GM18502 (cell line): ENCODE measurements around the gene MAP3K10.
"Not testable (repeated sequence)": the region's sequence is repeated elsewhere in the genome, so short reads cannot be mapped to it uniquely, and the experiment has no call there.

Source experiments
- ATAC-seq: cut with Tn5 transposase; IDR thresholded peaks from one replicate; pipeline ENCODE4 v1.9.1; 2021; ENCODE audit warnings: mild to moderate bottlenecking; ENCODE audit not compliant: unreplicated experiment, poor library complexity

MAP3K10 gene

GRCh38 chr19:40170303-40170989 lies 20.8 kb upstream of the MAP3K10 start:
- ATAC-seq = not testable (repeated sequence)

GRCh38 chr19:40171293-40171692 lies 19.9 kb upstream of the MAP3K10 start:
- not testable (repeated sequence) for ATAC-seq

DNA sequence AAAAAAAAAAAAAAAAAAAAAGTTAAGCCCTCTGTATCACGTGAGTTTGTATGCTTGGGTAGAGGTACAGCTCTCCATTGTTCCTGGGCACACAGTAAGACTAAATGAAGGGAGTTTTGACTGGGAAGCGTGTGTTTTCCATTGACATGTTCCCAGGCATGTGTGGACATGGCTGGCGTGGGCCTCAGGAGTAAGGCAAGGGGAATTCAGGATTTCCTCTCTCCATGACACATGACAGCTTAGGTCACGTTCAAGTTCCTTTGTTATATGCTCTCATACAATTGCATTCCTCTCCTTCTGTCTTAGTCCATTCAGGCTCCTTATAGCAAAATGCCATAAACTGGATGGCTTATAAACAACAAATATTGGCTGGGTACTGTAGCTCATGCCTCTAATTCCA lies 17.1 kb upstream of the MAP3K10 start:
- no peak for ATAC-seq

DNA sequence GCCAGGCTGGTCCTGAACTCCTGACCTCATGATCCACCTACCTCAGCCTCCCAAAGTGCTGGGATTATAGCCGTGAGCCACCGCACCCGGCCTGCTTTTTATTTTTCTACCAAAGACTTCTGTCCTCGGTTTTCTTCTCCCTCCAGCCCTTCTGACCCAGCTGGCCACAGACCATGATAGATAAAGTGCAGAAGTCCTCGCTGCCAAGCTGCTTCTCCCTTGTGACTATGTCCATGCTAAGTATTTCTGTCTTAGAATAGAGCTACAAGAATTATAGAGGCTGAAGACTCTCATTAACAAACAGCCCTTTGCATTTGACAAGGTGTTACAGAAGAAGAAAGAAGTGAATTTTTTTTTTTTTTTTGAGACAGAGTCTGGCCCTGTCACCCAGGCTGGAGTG lies 15.4 kb upstream of the MAP3K10 start:
- ATAC-seq = no peak

DNA sequence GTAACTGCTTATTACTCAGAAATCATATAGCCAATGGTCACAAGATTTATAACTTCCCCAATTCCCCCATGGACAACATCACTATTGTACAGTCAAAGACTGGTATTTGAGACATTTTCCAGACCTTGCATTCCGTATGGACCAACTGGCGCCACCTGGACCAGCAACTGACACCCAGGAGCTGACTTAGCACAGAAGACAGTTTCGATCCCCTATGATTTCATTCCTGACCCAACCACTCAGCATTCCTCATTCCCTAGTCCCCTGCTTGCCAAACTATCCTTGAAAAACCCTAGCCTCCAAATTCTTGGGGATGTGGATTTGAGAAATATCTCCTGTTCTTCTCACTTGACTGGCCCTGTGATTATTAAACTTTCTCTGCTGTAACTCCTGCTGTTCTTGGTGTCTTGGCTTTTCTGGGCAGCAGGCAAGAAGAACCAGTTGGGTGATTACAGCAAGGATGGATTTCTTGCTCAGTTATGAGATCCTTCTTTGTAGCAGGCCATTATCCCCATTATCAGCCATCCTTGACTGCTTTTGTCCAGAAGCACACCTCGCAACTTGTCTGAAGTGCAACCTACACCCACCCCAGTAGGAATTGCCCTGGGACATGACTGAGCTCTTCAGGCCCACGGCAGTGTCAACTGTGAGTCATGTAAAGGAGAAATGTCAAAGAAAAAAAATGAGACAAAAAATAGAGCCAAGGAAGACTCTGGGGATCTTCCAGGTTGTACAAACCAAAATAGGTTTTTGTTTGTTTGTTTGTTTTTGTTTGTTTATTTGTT lies 13.7 kb upstream of the MAP3K10 start:
- ATAC-seq = no peak

DNA sequence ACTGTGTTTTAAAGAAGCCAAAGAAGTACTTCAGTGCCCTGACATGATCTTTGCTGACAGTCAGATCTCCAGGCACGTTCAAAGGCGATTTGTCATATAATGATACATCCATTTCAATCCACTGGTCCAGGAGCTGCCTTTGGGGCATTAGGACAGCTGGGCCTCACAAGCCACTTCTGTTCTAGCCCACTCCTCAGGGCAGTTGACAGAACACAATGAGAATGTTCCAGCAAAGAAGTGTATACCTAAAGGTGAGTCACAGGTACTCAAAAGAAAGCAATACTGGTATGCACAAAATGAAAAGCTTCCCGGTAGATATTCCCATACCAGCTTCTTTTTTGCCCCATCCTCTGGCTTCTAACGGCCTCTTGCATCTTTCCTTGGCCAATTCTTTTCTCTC lies 12.5 kb upstream of the MAP3K10 start:
- no peak for ATAC-seq

GRCh38 chr19:40184273-40184672 lies 7.0 kb upstream of the MAP3K10 start:
- ATAC-seq = no peak

DNA sequence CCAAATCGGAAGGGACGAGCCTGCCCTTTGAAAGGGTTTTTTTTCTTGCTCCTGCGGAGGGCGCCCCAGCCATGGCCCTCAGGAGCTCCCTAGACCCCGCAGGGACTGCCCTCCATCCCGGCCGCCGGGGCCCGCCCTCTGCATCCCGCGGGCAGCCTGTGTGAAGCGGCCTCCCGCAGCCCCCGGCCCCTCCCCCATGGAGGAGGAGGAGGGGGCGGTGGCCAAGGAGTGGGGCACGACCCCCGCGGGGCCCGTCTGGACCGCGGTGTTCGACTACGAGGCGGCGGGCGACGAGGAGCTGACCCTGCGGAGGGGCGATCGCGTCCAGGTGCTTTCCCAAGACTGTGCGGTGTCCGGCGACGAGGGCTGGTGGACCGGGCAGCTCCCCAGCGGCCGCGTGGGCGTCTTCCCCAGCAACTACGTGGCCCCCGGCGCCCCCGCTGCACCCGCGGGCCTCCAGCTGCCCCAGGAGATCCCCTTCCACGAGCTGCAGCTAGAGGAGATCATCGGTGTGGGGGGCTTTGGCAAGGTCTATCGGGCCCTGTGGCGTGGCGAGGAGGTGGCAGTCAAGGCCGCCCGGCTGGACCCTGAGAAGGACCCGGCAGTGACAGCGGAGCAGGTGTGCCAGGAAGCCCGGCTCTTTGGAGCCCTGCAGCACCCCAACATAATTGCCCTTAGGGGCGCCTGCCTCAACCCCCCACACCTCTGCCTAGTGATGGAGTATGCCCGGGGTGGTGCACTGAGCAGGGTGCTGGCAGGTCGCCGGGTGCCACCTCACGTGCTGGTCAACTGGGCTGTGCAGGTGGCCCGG lies 815 bp downstream of the MAP3K10 start:
- no peak for ATAC-seq

DNA sequence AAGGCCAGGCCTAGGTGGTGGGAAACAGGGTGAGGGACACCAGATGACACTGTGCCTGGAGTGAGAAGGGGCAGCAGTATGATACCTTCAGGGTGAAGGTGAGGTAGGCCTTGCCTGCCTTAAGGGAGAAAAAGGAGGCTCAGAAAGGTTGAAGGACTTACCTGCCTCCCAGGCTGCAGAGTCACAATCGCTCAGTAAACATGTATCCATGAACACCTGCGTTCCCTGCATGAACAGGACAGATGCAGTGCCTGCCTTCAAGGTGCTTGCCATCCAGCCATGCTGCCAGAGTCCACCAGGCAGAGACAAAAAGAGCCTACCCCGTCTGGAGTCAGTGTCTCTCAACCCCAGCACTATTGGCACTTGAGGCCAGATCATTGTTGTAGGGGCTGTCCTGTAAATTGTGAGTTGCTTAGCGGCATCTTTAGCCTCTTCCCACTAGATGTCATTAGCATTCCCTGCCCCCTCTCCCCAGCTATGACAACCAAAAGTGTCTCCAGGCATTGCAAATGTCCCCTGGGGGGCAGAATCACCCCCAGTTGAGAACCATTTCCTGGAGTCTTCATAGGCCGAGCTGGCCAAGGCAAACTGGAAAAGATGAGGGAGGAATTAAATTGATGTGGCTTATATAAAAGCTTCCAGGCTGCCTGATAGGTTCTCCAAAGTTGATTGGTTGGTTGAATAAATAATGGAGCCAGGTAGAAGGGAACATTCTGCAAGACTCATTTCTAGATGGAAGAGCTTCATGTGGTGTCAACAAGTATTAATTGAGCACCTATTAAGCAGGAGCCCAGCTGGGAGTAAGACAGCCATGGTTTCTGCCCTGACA lies 1.7 kb downstream of the MAP3K10 start:
- ATAC-seq = no peak

- no peak for ATAC-seq
Observed at GRCh38 chr19:40193587-40193849, 2.3 kb downstream of the MAP3K10 start.

- no peak for ATAC-seq
Observed at GRCh38 chr19:40198272-40198990, 7.2 kb downstream of the MAP3K10 start.

DNA sequence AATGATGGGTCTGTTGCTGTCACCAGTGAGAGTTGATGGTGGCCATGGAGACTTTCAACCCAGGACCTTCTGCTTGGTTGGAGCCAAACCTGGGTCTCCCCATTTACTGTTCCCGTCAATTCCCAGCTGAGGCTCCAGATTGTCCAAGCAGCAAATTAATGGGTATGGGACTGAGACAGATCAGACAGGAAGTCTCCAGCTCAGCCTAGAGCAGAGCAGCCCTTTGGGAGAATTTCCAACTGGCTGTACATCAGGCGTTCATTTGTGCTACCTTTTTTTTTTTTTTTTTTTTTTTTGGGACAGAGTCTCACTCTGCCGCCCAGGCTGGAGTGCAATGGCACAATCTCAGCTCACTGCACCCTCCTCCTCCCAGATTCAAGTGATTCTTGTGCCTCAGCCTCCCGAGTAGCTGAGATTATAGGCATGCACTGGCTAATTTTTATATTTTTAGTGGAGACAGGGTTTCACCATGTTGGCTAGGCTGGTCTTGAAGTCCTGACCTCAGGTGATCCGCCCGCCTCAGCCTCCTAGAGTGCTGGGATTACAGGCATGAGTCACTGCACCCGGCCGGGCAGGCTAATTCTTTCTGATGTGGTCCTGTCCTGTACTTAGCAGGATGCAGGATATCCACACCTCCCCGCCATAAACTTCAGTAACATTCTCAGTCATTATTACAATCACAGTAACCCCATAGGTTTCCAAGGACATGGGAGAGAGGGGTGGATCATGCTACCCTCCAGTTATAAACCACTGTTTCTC lies 9.3 kb downstream of the MAP3K10 start:
- ATAC-seq = no peak

DNA sequence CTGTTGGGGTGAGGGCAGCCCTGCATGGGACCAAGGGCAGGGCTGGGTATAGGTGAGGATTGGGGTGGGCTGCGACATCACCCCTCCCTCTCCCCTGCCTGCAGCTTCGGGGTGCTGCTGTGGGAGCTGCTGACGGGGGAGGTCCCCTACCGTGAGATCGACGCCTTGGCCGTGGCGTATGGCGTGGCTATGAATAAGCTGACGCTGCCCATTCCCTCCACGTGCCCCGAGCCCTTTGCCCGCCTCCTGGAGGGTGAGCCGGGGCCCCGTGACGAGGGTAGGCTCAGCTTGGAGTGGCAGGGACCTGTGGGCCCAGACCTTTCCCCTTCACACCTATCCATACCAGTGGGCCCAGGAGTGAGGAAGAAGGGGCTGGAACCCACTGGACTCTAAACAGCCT lies 13.2 kb downstream of the MAP3K10 start:
- no peak for ATAC-seq

GRCh38 chr19:40205760-40206159 lies 14.5 kb downstream of the MAP3K10 start:
- ATAC-seq = no peak

- ATAC-seq = no peak
Observed at GRCh38 chr19:40208602-40209001, 17.4 kb downstream of the MAP3K10 start.

- no peak for ATAC-seq
Observed at GRCh38 chr19:40210889-40211288, 19.7 kb downstream of the MAP3K10 start.

- no peak for ATAC-seq
Observed at GRCh38 chr19:40213251-40213829, 22.1 kb downstream of the MAP3K10 start.

GRCh38 chr19:40213882-40214570 lies 22.8 kb downstream of the MAP3K10 start:
- ATAC-seq = no peak
